HepG2 (cell line): ENCODE measurements around the gene NXPH1. TPM values are rescaled to one million over a fixed set of nuclear protein-coding genes. Genes with fewer than 3 reads are reported as not detected.

Experiments
- ATAC-seq: fragments of 200-7000 bp; cut with Tn5 transposase; 3 replicates; pipeline ENCODE4 v1.9.1; 2020; ENCODE audit warnings: mild to moderate bottlenecking, moderate library complexity
- BruUV-seq: library from RNA; stranded (reverse); fragments of 400-500 nt; replicated peaks from 2 replicates; lab custom pipeline; 2021; lab: Mats Ljungman, UMichigan
- CTCF ChIA-PET: fragments of 300-600 bp; formaldehyde crosslinking; extraction: SDS; loops from one replicate; lab custom pipeline; 2021; ENCODE audit warnings: low total read pairs, inconsistent platforms, low intra/inter-chr PET ratio; lab: Yijun Ruan, JAX
- POLR2A ChIA-PET: fragments of 350-600 bp; sonication (Branson Sonifier 250); formaldehyde crosslinking; loops from one replicate; lab custom pipeline; 2020; ENCODE audit warnings: antibody characterized with exemption, inconsistent platforms; lab: Yijun Ruan, JAX
- DNase-seq: peaks from one replicate; pipeline ENCODE4 v3.0.0-alpha.2; 2015; ENCODE audit warnings: low spot score
- FAIRE-seq: peaks from 3 replicates; lab custom pipeline; 2011; peaks lifted over from hg19 to GRCh38; lab: Jason Lieb, UNC
- H2AFZ ChIP-seq: one replicate; pipeline ENCODE4 v1.6.1; 2011; ENCODE audit warnings: low read length, inconsistent platforms
- H3K27ac ChIP-seq: fragments of 300-600 bp; 3 replicates; pipeline ENCODE4 v1.8.0; 2011; ENCODE audit warnings: mixed run types, mild to moderate bottlenecking, mixed read lengths, low read length, inconsistent platforms; ENCODE audit not compliant: insufficient read depth; ENCODE audit errors: extremely low read length
- H3K27me3 ChIP-seq, 2 experiments: fragments of 200-600 bp in 1 of 2; 2 replicates in 1 of 2; 3 replicates in 1 of 2; pipeline versions ENCODE4 v1.6.0 to v1.8.0; 2011; ENCODE audit warnings: low read length in 2 of 2, mild to moderate bottlenecking in 2 of 2, moderate library complexity in 2 of 2, inconsistent platforms in 1 of 2; ENCODE audit not compliant: insufficient read depth in 2 of 2, control insufficient read depth in 1 of 2
- H3K36me3 ChIP-seq, 2 experiments: fragments of 200-600 bp in 1 of 2; replicated peaks in 1 of 2; 2 replicates in 1 of 2; 3 replicates in 1 of 2; pipeline versions ENCODE4 v1.5.1 to v1.8.0; 2011; ENCODE audit warnings: low read length in 2 of 2, inconsistent platforms in 1 of 2; ENCODE audit not compliant: insufficient read depth in 2 of 2, control insufficient read depth in 1 of 2
- H3K4me1 ChIP-seq: 2 replicates; pipeline ENCODE4 v1.5.1; 2012; ENCODE audit warnings: low read length, inconsistent platforms; ENCODE audit not compliant: insufficient read depth
- H3K4me2 ChIP-seq: 2 replicates; pipeline ENCODE4 v1.6.0; 2011; ENCODE audit warnings: low read depth, low read length, inconsistent platforms
- H3K4me3 ChIP-seq, 3 experiments: fragments of 200-600 bp in 1 of 3; sonication (generic), shearing (Covaris generic) in 1 of 3; replicated peaks in 1 of 3; 2 replicates each; pipeline ENCODE4 v1.5.1; 2011 to 2016; ENCODE audit warnings: low read length in 3 of 3, inconsistent platforms in 2 of 3, low read depth in 2 of 3, mild to moderate bottlenecking in 2 of 3, control low read depth in 1 of 3, mixed read lengths in 1 of 3; ENCODE audit not compliant: insufficient read depth in 1 of 3
- H3K79me2 ChIP-seq: one replicate; pipeline ENCODE4 v1.6.1; 2011; ENCODE audit warnings: low read length, inconsistent platforms; ENCODE audit not compliant: insufficient read depth
- H3K9ac ChIP-seq: 2 replicates; pipeline ENCODE4 v1.6.0; 2011; ENCODE audit warnings: mild to moderate bottlenecking, low read depth, low read length, inconsistent platforms; ENCODE audit not compliant: insufficient read depth
- H3K9me3 ChIP-seq: 2 replicates; pipeline ENCODE4 v1.5.1; 2012; ENCODE audit warnings: mild to moderate bottlenecking, low read length
- H4K20me1 ChIP-seq: 2 replicates; pipeline ENCODE4 v1.6.0; 2011; ENCODE audit warnings: inconsistent platforms, mild to moderate bottlenecking, low read length, moderate library complexity; ENCODE audit not compliant: insufficient read depth
- GFI1 ChIP-seq: sonication (generic); formaldehyde crosslinking; IDR thresholded peaks from 2 replicates; pipeline ENCODE4 v1.5.0; 2020; ENCODE audit warnings: missing genetic modification reagents, mild to moderate bottlenecking, borderline replicate concordance
- KDM4B ChIP-seq: sonication (generic); formaldehyde crosslinking; IDR thresholded peaks from 2 replicates; pipeline ENCODE4 v1.4.0; 2020; ENCODE audit warnings: missing genetic modification reagents
- MIER3 ChIP-seq: IDR thresholded peaks from 2 replicates; pipeline ENCODE4 v1.6.1; 2016; ENCODE audit warnings: missing compliant biosample characterization, borderline replicate concordance
- NFYC ChIP-seq: IDR thresholded peaks from 2 replicates; pipeline ENCODE4 v1.6.1; 2016; ENCODE audit warnings: missing genetic modification reagents, missing compliant biosample characterization
- PRPF4 ChIP-seq: fragments of 200-400 bp; formaldehyde crosslinking; IDR thresholded peaks from 2 replicates; pipeline ENCODE4 v1.6.1; 2016; ENCODE audit warnings: low read length, low read depth; ENCODE audit not compliant: poor library complexity, severe bottlenecking
- SAFB2 ChIP-seq: sonication (generic); formaldehyde crosslinking; IDR thresholded peaks from 2 replicates; pipeline ENCODE4 v1.5.1; 2020; ENCODE audit warnings: missing genetic modification reagents, low read depth, mild to moderate bottlenecking, borderline replicate concordance
- SOX6 ChIP-seq, 2 experiments: fragments of 450-650 bp in 1 of 2; sonication (generic) in 1 of 2; formaldehyde crosslinking in 1 of 2; IDR thresholded peaks; 2 replicates each; pipeline versions ENCODE4 v1.4.0 to v1.6.1; 2017 to 2020; ENCODE audit warnings: antibody characterized with exemption in 1 of 2, mild to moderate bottlenecking in 1 of 2, missing genetic modification reagents in 1 of 2
- ZBTB7A ChIP-seq: sonication (generic); formaldehyde crosslinking; IDR thresholded peaks from 2 replicates; pipeline ENCODE4 v1.8.0; 2022; ENCODE audit warnings: mild to moderate bottlenecking, missing genetic modification reagents
- ZNF354B ChIP-seq: sonication (generic); formaldehyde crosslinking; IDR thresholded peaks from 2 replicates; pipeline ENCODE4 v1.8.0; 2022; ENCODE audit warnings: mild to moderate bottlenecking, missing genetic modification reagents
- ZNF547 ChIP-seq: sonication (generic); formaldehyde crosslinking; IDR thresholded peaks from 2 replicates; pipeline ENCODE4 v1.5.1; 2020; ENCODE audit warnings: mild to moderate bottlenecking, missing genetic modification reagents
- WGBS: methylation state at CpG from one replicate; pipeline ENCODE4 v1.1.6; 2017; ENCODE audit warnings: low lambda C conversion rate; 5-methylcytosine and 5-hydroxymethylcytosine counted together
- in situ Hi-C: cut with HindIII; loops from 2 replicates; pipeline ENCODE4 v1.10.0; 2017; ENCODE audit warnings: low pct_unique_long_range_greater_than_20kb; ENCODE audit not compliant: extremely low pct_ligation_motif_present
- intact Hi-C: fragments of 100-400 bp; cut with micrococcal nuclease; formaldehyde crosslinking; loops from one replicate; pipeline ENCODE4 v1.10.0; 2022; ENCODE audit not compliant: unreplicated experiment
- polyA plus RNA-seq, 8 experiments: library from polyadenylated mRNA; depleted of rRNA in 3 of 8; stranded (reverse) in 7 of 8; unstranded in 1 of 8; fragments of >200 nt; fragmentation: Illumina TruSeq in 4 of 8; extraction: Trizol in 4 of 8; gene quantifications; 2 replicates each; pipeline versions ENCODE4 v1.2.1 to v1.2.3, GENCODE V29; 2011 to 2016; ENCODE audit warnings: low read depth in 4 of 8, missing spikeins in 1 of 8, mixed read lengths in 1 of 8; ENCODE audit not compliant: insufficient read depth in 1 of 8
- total RNA-seq, 5 experiments: library from RNA; depleted of rRNA; stranded (reverse); fragments of >200 nt; fragmentation: Illumina TruSeq; extraction: Trizol; gene quantifications; 2 replicates each; pipeline ENCODE4 v1.2.3, GENCODE V29; 2016; ENCODE audit warnings: low read depth in 1 of 5
- TF ChIP-seq, protein P1 (sequence below): sonication (generic); formaldehyde crosslinking; IDR thresholded peaks from 2 replicates; pipeline ENCODE4 v1.4.0; 2020; ENCODE audit warnings: missing genetic modification reagents
- TF ChIP-seq, protein P2 (sequence below): IDR thresholded peaks from 2 replicates; pipeline ENCODE4 v1.6.1; 2016; ENCODE audit warnings: low read depth, control low read depth
- TF ChIP-seq, protein P3 (sequence below): sonication (generic); formaldehyde crosslinking; IDR thresholded peaks from 2 replicates; pipeline ENCODE4 v1.9.0; 2021; ENCODE audit warnings: missing genetic modification reagents, mild to moderate bottlenecking, borderline replicate concordance

NXPH1 gene
- total and polyA plus RNA-seq, 2 of the 13 experiments (the other 11 are each of a cell fraction or from before 2014, with no cell fraction given) = not detected

DNA sequence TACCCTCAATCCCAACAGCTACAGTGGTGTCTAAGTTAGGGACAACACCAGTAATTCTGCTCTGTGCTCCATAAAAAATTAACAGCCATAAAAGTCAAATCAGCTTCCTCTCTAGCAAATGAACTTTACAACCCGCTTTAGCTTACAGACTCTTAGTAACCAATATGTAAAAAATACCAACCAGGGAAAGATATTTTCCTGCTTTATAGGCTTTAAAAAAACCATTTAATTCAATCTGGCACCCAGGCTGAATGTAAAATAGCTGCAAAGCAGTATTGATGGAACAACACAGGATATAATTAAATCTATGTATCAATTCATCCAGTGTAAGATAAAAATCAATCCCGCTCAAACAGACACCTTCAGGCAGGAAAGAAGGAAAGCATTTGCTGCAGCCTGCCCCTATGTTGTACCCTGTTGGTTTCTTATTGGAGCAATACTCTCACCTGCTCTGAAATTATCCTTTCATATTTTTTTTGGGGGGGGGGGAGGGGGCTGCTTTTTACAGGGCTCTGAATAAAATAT, 98.6 kb downstream of the NXPH1 start:
- Histone ChIP-seq H2AFZ (no peak overlapping the region), H3K4me2 (no peak overlapping the region), H3K79me2 (no peaks in the 10 kb centered on the region), H4K20me1 (no peaks in the 10 kb centered on the region), H3K27me3 (no peaks in the 10 kb centered on the region), H3K27ac (no peak overlapping the region), H3K9me3 (no peaks in the 10 kb centered on the region), H3K9ac (no peak overlapping the region)
- POLR2A ChIA-PET = no interaction called here
- CTCF ChIA-PET = no interaction called here
- no TSS peak for BruUV-seq
- intact Hi-C loops = no loop called here
- TF ChIP-seq KDM4B (CRISPR knock-in tag) = no peak
- no peak for TF ChIP-seq ZNF354B (CRISPR knock-in tag)
- no peak for TF ChIP-seq GFI1
- TF ChIP-seq, protein P1, sequence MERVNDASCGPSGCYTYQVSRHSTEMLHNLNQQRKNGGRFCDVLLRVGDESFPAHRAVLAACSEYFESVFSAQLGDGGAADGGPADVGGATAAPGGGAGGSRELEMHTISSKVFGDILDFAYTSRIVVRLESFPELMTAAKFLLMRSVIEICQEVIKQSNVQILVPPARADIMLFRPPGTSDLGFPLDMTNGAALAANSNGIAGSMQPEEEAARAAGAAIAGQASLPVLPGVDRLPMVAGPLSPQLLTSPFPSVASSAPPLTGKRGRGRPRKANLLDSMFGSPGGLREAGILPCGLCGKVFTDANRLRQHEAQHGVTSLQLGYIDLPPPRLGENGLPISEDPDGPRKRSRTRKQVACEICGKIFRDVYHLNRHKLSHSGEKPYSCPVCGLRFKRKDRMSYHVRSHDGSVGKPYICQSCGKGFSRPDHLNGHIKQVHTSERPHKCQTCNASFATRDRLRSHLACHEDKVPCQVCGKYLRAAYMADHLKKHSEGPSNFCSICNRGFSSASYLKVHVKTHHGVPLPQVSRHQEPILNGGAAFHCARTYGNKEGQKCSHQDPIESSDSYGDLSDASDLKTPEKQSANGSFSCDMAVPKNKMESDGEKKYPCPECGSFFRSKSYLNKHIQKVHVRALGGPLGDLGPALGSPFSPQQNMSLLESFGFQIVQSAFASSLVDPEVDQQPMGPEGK (CRISPR knock-in tag) = no peak
- TF ChIP-seq, protein P2, sequence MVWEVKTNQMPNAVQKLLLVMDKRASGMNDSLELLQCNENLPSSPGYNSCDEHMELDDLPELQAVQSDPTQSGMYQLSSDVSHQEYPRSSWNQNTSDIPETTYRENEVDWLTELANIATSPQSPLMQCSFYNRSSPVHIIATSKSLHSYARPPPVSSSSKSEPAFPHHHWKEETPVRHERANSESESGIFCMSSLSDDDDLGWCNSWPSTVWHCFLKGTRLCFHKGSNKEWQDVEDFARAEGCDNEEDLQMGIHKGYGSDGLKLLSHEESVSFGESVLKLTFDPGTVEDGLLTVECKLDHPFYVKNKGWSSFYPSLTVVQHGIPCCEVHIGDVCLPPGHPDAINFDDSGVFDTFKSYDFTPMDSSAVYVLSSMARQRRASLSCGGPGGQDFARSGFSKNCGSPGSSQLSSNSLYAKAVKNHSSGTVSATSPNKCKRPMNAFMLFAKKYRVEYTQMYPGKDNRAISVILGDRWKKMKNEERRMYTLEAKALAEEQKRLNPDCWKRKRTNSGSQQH (CRISPR knock-in tag) = no peak
- no peak for TF ChIP-seq SOX6 (IDR thresholded peaks at IDR 0.05)
- TF ChIP-seq SOX6 (CRISPR knock-in tag; IDR thresholded peaks at IDR 0.05) = no peak
- TF ChIP-seq SAFB2 (CRISPR knock-in tag) = no peak
- TF ChIP-seq, protein P3, sequence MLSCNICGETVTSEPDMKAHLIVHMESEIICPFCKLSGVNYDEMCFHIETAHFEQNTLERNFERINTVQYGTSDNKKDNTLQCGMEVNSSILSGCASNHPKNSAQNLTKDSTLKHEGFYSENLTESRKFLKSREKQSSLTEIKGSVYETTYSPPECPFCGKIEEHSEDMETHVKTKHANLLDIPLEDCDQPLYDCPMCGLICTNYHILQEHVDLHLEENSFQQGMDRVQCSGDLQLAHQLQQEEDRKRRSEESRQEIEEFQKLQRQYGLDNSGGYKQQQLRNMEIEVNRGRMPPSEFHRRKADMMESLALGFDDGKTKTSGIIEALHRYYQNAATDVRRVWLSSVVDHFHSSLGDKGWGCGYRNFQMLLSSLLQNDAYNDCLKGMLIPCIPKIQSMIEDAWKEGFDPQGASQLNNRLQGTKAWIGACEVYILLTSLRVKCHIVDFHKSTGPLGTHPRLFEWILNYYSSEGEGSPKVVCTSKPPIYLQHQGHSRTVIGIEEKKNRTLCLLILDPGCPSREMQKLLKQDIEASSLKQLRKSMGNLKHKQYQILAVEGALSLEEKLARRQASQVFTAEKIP (CRISPR knock-in tag) = no peak
- TF ChIP-seq ZNF547 = no peak
- no peak for TF ChIP-seq NFYC (CRISPR knock-in tag)
- TF ChIP-seq MIER3 (CRISPR knock-in tag) = no peak
- no peak for TF ChIP-seq PRPF4
- no peak for TF ChIP-seq ZBTB7A
- TF ChIP-seq, all 625 proteins: peak for 0
- 0% methylated on average over 2 of the region's 2 CpGs for WGBS
- in situ Hi-C loops = no loop called here
- H3K36me3 ChIP-seq = no peaks in the 10 kb centered on the region
- ATAC-seq = no peak
- H3K4me3 ChIP-seq = no peak overlapping the region
- no peaks in the 10 kb centered on the region for H3K4me1 ChIP-seq
- FAIRE-seq = no peak
- DNase-seq = no peak
